OCI-LY3 (cell line): ENCODE measurements around the gene RERE.

ENCODE experiments used
- H2AFZ ChIP-seq: fragments of 200-600, 300-600 bp; shearing (Covaris generic); 2 replicates; pipeline ENCODE4 v1.6.0; 2014; ENCODE audit warnings: antibody characterized with exemption, low read depth, low read length
- H3K27ac ChIP-seq: fragments of 200-600, 300-600 bp; sonication (generic); 2 replicates; pipeline ENCODE4 v1.5.1; 2014; ENCODE audit warnings: mild to moderate bottlenecking, low read length, moderate library complexity, mixed read lengths
- H3K27me3 ChIP-seq: fragments of 200-600, 300-600 bp; sonication (generic); 2 replicates; pipeline ENCODE4 v1.6.1; 2014; ENCODE audit warnings: low read depth, low read length, mixed read lengths
- H3K36me3 ChIP-seq: fragments of 200-600, 300-600 bp; sonication (generic); replicated peaks from 2 replicates; pipeline ENCODE3; 2014; ENCODE audit warnings: low read depth, low read length, mixed read lengths
- H3K4me1 ChIP-seq: fragments of 300-600, 200-600 bp; sonication (generic); 2 replicates; pipeline ENCODE4 v1.6.1; 2014; ENCODE audit warnings: low read length, mixed read lengths
- H3K4me2 ChIP-seq: fragments of 200-600, 300-600 bp; sonication (generic); 2 replicates; pipeline ENCODE4 v1.6.1; 2014; ENCODE audit warnings: low read length, mixed read lengths
- H3K4me3 ChIP-seq: fragments of 300-600, 200-600 bp; sonication (generic); 2 replicates; pipeline ENCODE4 v1.5.1; 2014; ENCODE audit warnings: antibody characterized with exemption, mild to moderate bottlenecking, low read length, moderate library complexity
- H3K79me2 ChIP-seq: fragments of 300-600, 200-600 bp; shearing (Covaris generic); 2 replicates; pipeline ENCODE4 v1.6.1; 2014; ENCODE audit warnings: mild to moderate bottlenecking, low read length, mixed read lengths
- H3K9ac ChIP-seq: fragments of 300-600, 200-600 bp; shearing (Covaris generic); 2 replicates; pipeline ENCODE4 v1.6.0; 2014; ENCODE audit warnings: mild to moderate bottlenecking, low read length, moderate library complexity
- H3K9me3 ChIP-seq: fragments of 200-600, 300-600 bp; shearing (Covaris generic); 2 replicates; pipeline ENCODE4 v1.6.1; 2014; ENCODE audit warnings: low read length, mixed read lengths; ENCODE audit not compliant: insufficient read depth
- H4K20me1 ChIP-seq: fragments of 200-600, 300-600 bp; sonication (generic); 2 replicates; pipeline ENCODE4 v1.6.1; 2016; ENCODE audit warnings: low read length, mixed read lengths; ENCODE audit not compliant: insufficient read depth
- EZH2phosphoT487 ChIP-seq: fragments of 200-600 bp; shearing (Covaris generic); IDR thresholded peaks from 2 replicates; pipeline ENCODE4 v1.6.1; 2018; ENCODE audit warnings: antibody characterized with exemption, mixed run types, low read depth
- TF ChIP-seq, protein P1 (sequence below): fragments of 200-600, 300-600 bp; sonication (generic); IDR thresholded peaks from 2 replicates; pipeline ENCODE4 v1.5.1; 2014; ENCODE audit warnings: antibody characterized with exemption, low read length, low read depth

The RERE gene

DNA sequence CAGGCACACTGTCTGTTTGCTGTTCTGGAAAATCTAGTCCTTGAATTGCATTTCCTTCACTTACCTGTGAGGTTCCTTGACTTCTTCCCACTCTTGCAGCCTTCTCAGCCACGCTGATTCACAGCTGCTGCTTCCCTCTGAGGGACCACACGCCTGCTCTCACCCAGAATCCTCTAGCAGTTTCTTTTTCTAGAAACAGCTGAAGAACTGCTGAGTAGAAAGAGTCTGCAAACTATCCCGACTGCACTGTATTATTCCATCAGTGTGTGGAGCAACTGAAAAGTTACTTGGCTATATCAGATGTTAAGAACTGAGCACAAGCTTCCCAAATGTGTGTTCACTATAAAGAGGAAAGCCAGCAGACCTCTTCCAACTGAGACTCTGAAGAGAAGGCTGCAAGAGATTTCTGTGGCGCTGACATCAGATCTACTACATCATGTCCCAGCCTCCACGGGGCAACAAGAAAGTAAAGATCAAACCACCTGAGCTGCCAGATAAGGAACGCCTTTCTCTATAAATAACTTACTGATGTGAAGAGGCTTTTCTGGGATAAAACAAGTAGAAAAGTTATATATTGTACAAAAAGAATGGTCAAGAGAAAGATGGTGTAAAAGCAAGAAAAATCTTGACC is 226.6 kb downstream of the RERE start:
- 0 out of 2 replicates have a peak, but pooled peaks cover 3% of the 10 kb centered on the region for H4K20me1 ChIP-seq
- no peak overlapping the region for H3K4me3 ChIP-seq
- no peak overlapping the region for H3K4me2 ChIP-seq
- no peaks in the 10 kb centered on the region for H3K36me3 ChIP-seq
- 0 out of 2 replicates have a peak, but pooled peaks cover 3% of the 10 kb centered on the region for H3K79me2 ChIP-seq
- H3K4me1 ChIP-seq, result peaks cover 13% of the 10 kb centered on the region
- H3K27me3 ChIP-seq, result no peaks in the 10 kb centered on the region
- no peak overlapping the region for H3K9ac ChIP-seq
- TF ChIP-seq, protein P1, sequence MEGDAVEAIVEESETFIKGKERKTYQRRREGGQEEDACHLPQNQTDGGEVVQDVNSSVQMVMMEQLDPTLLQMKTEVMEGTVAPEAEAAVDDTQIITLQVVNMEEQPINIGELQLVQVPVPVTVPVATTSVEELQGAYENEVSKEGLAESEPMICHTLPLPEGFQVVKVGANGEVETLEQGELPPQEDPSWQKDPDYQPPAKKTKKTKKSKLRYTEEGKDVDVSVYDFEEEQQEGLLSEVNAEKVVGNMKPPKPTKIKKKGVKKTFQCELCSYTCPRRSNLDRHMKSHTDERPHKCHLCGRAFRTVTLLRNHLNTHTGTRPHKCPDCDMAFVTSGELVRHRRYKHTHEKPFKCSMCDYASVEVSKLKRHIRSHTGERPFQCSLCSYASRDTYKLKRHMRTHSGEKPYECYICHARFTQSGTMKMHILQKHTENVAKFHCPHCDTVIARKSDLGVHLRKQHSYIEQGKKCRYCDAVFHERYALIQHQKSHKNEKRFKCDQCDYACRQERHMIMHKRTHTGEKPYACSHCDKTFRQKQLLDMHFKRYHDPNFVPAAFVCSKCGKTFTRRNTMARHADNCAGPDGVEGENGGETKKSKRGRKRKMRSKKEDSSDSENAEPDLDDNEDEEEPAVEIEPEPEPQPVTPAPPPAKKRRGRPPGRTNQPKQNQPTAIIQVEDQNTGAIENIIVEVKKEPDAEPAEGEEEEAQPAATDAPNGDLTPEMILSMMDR, result no peak
- TF ChIP-seq EZH2phosphoT487, result no peak
- no peaks in the 10 kb centered on the region for H3K9me3 ChIP-seq
- H2AFZ ChIP-seq, result no peak overlapping the region
- H3K27ac ChIP-seq, result no peak overlapping the region

DNA sequence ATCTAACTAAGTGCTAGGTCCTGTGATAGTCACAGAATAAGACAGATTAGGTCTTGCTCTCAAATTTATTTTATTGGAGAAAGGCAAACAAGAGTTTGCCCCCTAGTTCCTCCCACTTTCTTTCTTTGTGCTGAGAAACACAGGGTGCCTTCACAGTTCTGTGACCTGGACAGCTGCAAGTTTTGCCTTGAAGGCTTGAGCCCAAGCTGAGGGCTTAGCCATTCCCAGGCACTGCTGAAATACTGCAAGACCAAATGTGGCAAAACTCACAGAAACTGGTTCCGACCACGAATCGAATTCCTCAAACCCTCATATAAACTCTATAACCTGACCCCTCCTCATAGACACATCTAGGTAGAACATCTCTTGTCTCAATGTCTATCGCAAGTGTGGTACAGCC is 227.9 kb downstream of the RERE start:
- no peak overlapping the region for H3K4me2 ChIP-seq
- no peak overlapping the region for H3K27ac ChIP-seq
- H3K36me3 ChIP-seq, result no peaks in the 10 kb centered on the region
- no peak overlapping the region for H2AFZ ChIP-seq
- TF ChIP-seq, protein P1, result no peak
- no peak for TF ChIP-seq EZH2phosphoT487
- H3K79me2 ChIP-seq, result 0 out of 2 replicates have a peak, but pooled peaks cover 3% of the 10 kb centered on the region
- 0 out of 2 replicates have a peak, but pooled peaks cover 3% of the 10 kb centered on the region for H4K20me1 ChIP-seq
- H3K27me3 ChIP-seq, result no peaks in the 10 kb centered on the region
- H3K4me1 ChIP-seq, result peaks cover 10% of the 10 kb centered on the region
- H3K9me3 ChIP-seq, result no peaks in the 10 kb centered on the region
- H3K9ac ChIP-seq, result no peak overlapping the region
- no peak overlapping the region for H3K4me3 ChIP-seq

DNA sequence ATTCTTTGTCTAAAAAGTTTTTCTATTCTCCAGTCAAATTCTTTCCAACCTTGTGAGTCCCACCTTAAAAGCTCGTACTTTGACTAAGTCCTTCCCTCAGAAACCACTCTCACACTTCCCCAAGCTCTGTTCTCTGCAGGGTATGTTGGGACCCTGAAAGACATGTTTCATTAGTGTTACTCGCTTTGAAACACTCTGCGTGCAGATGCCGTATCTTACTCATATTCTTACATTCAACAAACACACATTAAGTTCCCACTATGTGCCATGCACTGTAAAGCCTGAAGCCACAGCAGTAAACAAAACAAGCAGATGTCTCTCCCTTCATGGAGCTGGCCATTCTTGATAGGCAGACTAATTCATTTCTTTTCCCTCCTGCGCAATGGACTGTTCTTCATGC is 229.7 kb downstream of the RERE start:
- Histone ChIP-seq H3K79me2 (no peaks in the 10 kb centered on the region), H4K20me1 (0 out of 2 replicates have a peak, but pooled peaks cover 3% of the 10 kb centered on the region), H3K27ac (no peak overlapping the region), H3K4me3 (no peak overlapping the region), H3K9ac (no peak overlapping the region), H3K27me3 (no peaks in the 10 kb centered on the region), H3K9me3 (no peaks in the 10 kb centered on the region), H3K36me3 (no peaks in the 10 kb centered on the region), H3K4me1 (peaks cover 10% of the 10 kb centered on the region), H3K4me2 (no peak overlapping the region), H2AFZ (no peak overlapping the region)
- no peak for TF ChIP-seq EZH2phosphoT487

DNA sequence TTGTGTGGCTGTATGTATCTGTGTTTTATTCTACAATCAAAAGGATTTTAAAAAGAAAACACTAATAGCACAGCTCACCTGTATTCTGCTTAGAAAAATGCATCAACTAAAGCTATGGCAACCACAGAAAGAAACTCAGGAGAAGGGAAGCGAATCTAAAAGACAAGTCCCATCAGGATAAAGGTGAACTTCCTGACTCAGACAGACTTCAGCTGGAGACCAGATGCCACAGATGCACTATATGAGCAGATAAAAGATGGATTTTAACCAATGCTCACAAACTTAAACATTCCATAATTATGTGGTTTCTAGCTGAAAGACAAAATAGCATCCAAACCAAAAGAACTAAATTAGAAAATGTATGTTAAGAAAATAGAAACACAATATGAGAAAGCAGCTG is 231.0 kb downstream of the RERE start:
- H3K27ac ChIP-seq, result no peak overlapping the region
- H3K36me3 ChIP-seq, result no peaks in the 10 kb centered on the region
- no peak overlapping the region for H3K4me3 ChIP-seq
- no peak for TF ChIP-seq EZH2phosphoT487
- TF ChIP-seq, protein P1, result no peak
- H2AFZ ChIP-seq, result no peak overlapping the region
- no peaks in the 10 kb centered on the region for H3K27me3 ChIP-seq
- peaks cover 10% of the 10 kb centered on the region for H3K4me1 ChIP-seq
- H3K79me2 ChIP-seq, result no peaks in the 10 kb centered on the region
- no peak overlapping the region for H3K9ac ChIP-seq
- 0 out of 2 replicates have a peak, but pooled peaks cover 3% of the 10 kb centered on the region for H4K20me1 ChIP-seq
- no peak overlapping the region for H3K4me2 ChIP-seq
- no peaks in the 10 kb centered on the region for H3K9me3 ChIP-seq
